ENCODE results near the gene NPM3.

Gene NPM3

DNA sequence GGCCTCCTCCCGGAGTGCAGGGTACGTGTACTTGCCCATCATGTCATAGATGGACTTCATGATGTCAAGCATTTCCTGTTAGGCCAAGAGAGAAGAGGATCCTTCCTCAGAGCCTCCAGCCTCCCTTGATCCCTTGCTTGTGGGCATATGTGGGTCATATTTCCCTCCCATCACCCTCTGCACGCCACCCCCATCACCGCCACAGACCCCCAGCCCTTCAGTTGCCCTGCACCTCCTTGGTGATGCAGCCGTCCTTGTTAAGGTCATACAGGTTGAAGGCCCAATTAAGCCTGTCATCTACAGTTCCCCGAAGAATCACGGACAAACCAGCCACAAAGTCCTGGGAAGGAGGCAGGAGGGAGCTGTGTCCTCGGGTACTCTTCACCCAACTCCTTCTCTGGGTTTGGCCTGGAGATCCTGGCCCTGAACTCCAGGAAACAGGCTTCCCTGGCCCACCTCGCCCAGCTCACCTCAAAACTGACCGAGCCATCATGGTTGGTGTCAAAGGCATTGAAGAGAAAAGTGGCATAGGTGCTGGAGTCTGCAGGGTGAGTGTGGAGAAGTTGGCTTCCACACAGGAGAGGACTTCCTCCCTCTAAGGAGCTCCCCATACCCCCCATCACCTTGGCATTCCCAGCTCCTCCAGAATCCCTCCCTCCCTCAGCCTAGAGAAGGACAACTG, 44.8 kb upstream of the NPM3 start:
- no peak for DNase-seq (ENCODE audit: extremely low read depth, low read depth)
- TF ChIP-seq, protein P1, sequence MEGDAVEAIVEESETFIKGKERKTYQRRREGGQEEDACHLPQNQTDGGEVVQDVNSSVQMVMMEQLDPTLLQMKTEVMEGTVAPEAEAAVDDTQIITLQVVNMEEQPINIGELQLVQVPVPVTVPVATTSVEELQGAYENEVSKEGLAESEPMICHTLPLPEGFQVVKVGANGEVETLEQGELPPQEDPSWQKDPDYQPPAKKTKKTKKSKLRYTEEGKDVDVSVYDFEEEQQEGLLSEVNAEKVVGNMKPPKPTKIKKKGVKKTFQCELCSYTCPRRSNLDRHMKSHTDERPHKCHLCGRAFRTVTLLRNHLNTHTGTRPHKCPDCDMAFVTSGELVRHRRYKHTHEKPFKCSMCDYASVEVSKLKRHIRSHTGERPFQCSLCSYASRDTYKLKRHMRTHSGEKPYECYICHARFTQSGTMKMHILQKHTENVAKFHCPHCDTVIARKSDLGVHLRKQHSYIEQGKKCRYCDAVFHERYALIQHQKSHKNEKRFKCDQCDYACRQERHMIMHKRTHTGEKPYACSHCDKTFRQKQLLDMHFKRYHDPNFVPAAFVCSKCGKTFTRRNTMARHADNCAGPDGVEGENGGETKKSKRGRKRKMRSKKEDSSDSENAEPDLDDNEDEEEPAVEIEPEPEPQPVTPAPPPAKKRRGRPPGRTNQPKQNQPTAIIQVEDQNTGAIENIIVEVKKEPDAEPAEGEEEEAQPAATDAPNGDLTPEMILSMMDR (IDR thresholded peaks at IDR 0.05; ENCODE audit: low read depth, low read length): no peak

DNA sequence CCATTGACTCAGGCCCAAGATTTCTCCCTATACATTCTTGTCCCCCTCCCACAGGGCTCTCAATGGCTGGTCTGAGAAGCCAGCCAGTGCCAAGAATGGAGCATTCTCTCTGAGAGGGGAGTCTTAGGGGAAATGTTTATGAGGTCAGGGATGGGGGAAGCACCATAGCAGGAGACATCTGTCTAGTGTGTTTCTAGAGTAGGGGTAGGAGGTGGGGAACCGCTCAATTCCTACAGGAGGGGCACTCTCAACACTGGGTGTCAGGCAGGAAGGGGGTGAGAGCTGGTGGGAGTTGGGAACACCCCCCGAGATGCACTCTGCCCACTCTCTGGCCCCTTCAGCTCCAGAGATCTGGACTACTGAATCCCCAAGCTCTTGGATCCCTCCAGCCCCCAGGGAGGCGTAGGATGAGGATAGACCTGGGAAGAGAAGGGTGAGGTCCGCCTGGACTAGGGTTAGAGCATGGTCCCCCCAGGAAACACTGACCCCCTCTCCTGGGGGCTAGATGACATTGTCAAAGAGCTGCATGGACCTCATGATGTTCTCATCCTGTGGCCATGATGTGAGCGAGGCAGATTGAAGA, 43.7 kb upstream of the NPM3 start:
- no peak for DNase-seq (ENCODE audit: extremely low read depth, low read depth)
- TF ChIP-seq, protein P1 (IDR thresholded peaks at IDR 0.05; ENCODE audit: low read depth, low read length): no peak

DNA sequence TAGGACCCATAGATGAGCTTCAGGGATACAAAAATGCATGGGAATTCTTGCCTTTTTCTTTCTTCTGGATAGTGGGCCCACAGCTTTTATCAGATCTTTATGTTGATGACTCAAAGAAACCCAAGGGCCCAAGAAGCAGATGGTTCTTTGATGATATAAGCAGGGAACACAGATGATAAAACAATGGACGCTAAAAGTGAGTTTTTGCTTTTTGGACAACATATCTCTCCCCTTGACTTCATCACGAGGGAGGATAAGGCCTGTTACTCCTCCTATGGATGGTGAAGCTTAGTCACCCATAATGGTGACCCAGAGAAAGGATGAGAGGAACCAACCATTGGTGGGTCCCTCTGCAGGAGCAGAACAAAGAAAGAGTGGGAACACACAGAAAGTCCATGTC, 41.5 kb upstream of the NPM3 start:
- TF ChIP-seq, protein P1 (IDR thresholded peaks at IDR 0.05; ENCODE audit: low read depth, low read length): no peak
- DNase-seq (ENCODE audit: extremely low read depth, low read depth): no peak

DNA sequence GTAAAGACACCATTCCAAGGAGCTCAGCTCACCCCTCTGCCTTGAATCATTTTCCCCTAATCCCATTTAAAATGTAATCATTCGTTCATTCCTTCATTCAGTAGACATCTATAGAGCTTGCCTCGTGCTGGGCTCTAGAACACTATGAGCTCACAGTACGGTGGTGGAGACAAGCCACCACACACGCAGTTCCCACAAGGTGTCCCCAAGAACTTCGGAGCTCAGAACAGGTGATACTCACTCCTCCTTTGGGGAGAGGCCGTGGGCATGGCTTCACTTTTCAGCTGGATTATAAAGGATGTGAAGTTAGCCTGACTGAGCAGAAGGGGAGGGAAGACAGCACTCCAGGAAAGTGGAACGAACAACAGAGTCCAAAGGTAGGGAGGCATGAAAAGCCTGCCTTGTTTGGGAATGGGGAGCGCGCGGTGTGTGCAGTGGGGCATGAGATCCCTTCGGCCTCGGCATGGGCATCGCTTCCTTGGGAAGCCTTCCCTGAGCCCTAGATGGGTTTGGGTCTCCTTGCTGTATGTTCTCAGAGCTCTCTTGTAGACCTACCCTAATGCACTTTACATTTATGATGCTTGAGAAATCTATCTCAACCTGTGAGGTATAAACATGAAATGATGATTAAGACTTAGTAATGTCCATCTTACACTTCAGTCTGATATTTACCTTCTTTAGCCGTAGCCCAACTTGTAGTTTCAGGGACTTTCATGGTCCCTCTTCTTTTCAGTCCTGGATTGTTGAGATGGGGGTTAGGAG, 35.8 kb upstream of the NPM3 start:
- TF ChIP-seq, protein P1 (IDR thresholded peaks at IDR 0.05; ENCODE audit: low read depth, low read length): no peak

DNA sequence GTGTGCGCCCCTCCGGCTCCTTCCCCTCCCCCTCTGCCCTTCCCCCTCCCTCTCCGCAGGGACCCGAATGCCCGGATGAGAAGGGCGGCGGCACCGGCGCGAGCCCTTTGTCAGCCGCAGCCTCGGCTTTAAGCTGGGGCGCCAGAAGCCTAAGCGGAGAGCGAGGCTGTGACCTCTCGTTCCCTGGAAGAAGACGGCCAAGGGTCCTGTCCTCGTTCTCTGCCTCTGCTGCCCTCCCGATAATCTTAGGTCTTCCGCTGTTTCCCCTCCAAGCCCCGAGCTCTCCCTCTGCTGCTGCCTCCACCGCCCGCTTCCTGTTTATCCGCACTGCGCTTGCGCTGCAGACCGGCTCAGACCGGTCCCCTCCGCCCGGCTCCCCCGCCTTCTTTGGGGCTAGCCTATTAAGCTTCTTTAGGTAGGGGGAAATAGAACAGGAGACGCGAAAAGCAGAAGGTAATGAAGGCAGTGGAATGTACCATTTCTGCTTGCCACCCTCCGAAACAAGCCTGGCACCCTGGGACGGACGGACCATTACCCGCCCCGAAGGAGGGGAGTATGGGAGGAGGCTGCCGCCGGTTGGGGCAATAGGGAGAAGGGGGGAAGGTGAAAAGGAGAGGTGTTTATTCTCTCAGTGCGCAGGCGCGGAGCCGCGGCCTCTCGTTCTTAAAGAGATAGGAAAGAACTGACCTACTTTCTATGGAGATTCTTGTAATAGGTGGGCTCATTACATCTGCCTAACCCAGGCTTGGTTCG, 35.0 kb upstream of the NPM3 start, which contains the start of gene OGA:
OGA (minus strand) TSS at position 326 of the 753 bp plus-strand sequence. CDS start 422 bp downstream, outside the sequence.
- TF ChIP-seq, protein P1 (IDR thresholded peaks at IDR 0.05; ENCODE audit: low read depth, low read length): no peak

More for the DNA sequence above, 35.8 kb upstream of the NPM3 start:
- no peak for DNase-seq (ENCODE audit: extremely low read depth, low read depth)

DNA sequence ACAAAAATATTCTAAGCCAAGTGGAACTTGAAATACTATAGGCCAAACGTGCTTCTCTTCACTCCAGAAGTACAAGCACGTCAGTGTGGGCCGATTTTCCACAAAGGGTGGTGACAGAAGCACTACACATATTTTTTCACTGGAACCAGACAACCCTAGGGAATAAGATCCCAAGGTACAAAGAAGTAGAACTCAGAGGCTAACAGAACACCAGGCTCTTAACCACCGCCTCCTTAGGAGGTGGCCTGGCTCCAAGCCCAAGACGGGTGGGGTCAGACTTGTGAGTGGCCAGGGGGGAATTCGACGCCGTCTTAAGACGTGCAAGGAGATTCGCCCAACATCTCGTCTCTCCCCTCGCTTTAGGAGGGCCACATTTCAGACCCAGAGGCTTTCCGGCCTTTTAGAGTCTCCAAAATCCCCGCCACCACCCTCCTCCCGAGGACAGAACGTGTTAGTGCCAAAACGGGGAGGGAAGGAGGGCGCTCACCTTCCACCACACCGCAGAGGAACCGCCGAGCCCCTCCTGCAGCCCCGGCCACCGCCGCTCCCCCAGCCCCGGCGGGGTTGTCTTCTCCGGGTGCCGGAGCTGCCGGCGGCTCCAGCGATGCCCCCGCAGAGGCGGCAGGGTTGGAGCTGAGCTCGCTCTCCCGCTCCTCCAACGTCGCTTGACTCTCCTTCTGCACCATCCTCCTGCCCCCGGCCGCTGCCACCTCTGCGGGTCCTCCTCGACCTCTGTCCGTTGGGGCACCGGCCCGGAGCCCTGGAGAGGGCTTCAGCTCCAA, 34.3 kb upstream of the NPM3 start:
- peak; percentile 92 for DNase-seq (ENCODE audit: extremely low read depth, low read depth)
- TF ChIP-seq, protein P1 (IDR thresholded peaks at IDR 0.05; ENCODE audit: low read depth, low read length): no peak

More for the DNA sequence above, 35.0 kb upstream of the NPM3 start, which contains the start of gene OGA:
- DNase-seq (ENCODE audit: extremely low read depth, low read depth): peak; percentile 100

Data from AG09319 (cell line).